Muscle of back (tissue), 11 donors: ENCODE data around the gene UHRF2. TPM values are rescaled to one million over a fixed set of nuclear protein-coding genes. Genes with fewer than 3 reads are reported as not detected.
"Not testable (repeated sequence)": the region's sequence is repeated elsewhere in the genome, so short reads cannot be mapped to it uniquely, and the experiment has no call there.

Experiments used
- DNase-seq, 3 donors: peaks; one replicate each; pipeline versions ENCODE4 v3.0.0 to v3.0.0-alpha.2; 2013
- polyA plus RNA-seq, 10 donors: library from polyadenylated mRNA; unstranded; fragments of 120-200 nt; gene quantifications; one replicate each; pipeline ENCODE4 v1.2.1, GENCODE V29; 2013; ENCODE audit not compliant: insufficient read length in 10 of 10

UHRF2 gene
- polyA plus RNA-seq, 10 donors = 26.3 to 45.3 (median 34.1) TPM

GRCh38 chr9:6488395-6488794, 75.4 kb downstream of the UHRF2 start:
- DNase-seq = no peak

GRCh38 chr9:6489099-6489498, 76.1 kb downstream of the UHRF2 start:
- no peak for DNase-seq

GRCh38 chr9:6490863-6491262, 77.9 kb downstream of the UHRF2 start:
- no peak for DNase-seq

- DNase-seq = no peak
Measured at GRCh38 chr9:6495466-6495865, 82.5 kb downstream of the UHRF2 start.

GRCh38 chr9:6498982-6499381, 86.0 kb downstream of the UHRF2 start:
- DNase-seq = peak in 1 of 3 donors; percentile 4

- no peak for DNase-seq
Measured at GRCh38 chr9:6501526-6502210, 88.7 kb downstream of the UHRF2 start.

GRCh38 chr9:6502399-6502798, 89.4 kb downstream of the UHRF2 start:
- DNase-seq = no peak

- DNase-seq = no peak
Measured at GRCh38 chr9:6506571-6506970, 93.6 kb downstream of the UHRF2 start.

- no peak for DNase-seq
Measured at GRCh38 chr9:6512085-6512657, 99.2 kb downstream of the UHRF2 start.

GRCh38 chr9:6522263-6522662, 109.3 kb downstream of the UHRF2 start:
- no peak for DNase-seq

GRCh38 chr9:6525326-6526045, 112.5 kb downstream of the UHRF2 start:
- no peak for DNase-seq

GRCh38 chr9:6535594-6535993, 122.6 kb downstream of the UHRF2 start:
- DNase-seq = no peak

- no peak for DNase-seq
Measured at GRCh38 chr9:6538666-6539071, 125.7 kb downstream of the UHRF2 start.

GRCh38 chr9:6542617-6543016, 129.6 kb downstream of the UHRF2 start:
- DNase-seq = not testable (repeated sequence)

- DNase-seq = no peak
Measured at GRCh38 chr9:6543204-6543603, 130.2 kb downstream of the UHRF2 start.

GRCh38 chr9:6545017-6545691, 132.2 kb downstream of the UHRF2 start:
- no peak for DNase-seq

GRCh38 chr9:6549106-6549800, 136.3 kb downstream of the UHRF2 start:
- peak in 1 of 3 donors; percentile 20 for DNase-seq

GRCh38 chr9:6551136-6551535, 138.1 kb downstream of the UHRF2 start:
- DNase-seq = no peak

- DNase-seq = peak in 1 of 3 donors; percentile 32
Measured at GRCh38 chr9:6552033-6552432, 139.0 kb downstream of the UHRF2 start.

- DNase-seq = peak in 1 of 3 donors; percentile 45
Measured at GRCh38 chr9:6552498-6553121, 139.6 kb downstream of the UHRF2 start.

GRCh38 chr9:6553866-6554265, 140.9 kb downstream of the UHRF2 start:
- peak in 1 of 3 donors; percentile 51 for DNase-seq
